GM23338 (cell line): Measurements from ENCODE around the gene CTRB1. TPM values are rescaled to one million over a fixed set of nuclear protein-coding genes. Genes with fewer than 3 reads are reported as not detected.
"Not testable (repeated sequence)": the region's sequence is repeated elsewhere in the genome, so short reads cannot be mapped to it uniquely, and the experiment has no call there.

ENCODE experiments used
- ATAC-seq: fragments of 200-7000 bp; cut with Tn5 transposase; 3 replicates; pipeline ENCODE4 v1.9.1; 2020
- DNase-seq: peaks from one replicate; pipeline ENCODE4 v3.0.0-alpha.2; 2015; ENCODE audit warnings: low spot score
- H2AFZ ChIP-seq: fragments of 200-600 bp; sonication (generic); 2 replicates; pipeline ENCODE4 v1.8.0; 2016; ENCODE audit warnings: antibody characterized with exemption, mild to moderate bottlenecking, moderate library complexity
- H3F3A ChIP-seq: fragments of 200-600 bp; sonication (generic); replicated peaks from 2 replicates; pipeline ENCODE4 v1.8.0; 2017; ENCODE audit warnings: antibody characterized with exemption, mixed run types, low read depth
- H3K27ac ChIP-seq: fragments of 200-600 bp; sonication (generic); 2 replicates; pipeline ENCODE4 v1.6.1; 2016; ENCODE audit warnings: low read depth
- H3K27me3 ChIP-seq: fragments of 200-600 bp; sonication (generic); 2 replicates; pipeline ENCODE4 v1.8.0; 2016; ENCODE audit warnings: mild to moderate bottlenecking, mixed run types, moderate library complexity; ENCODE audit not compliant: insufficient read depth
- H3K36me3 ChIP-seq: fragments of 200-600 bp; sonication (generic); 2 replicates; pipeline ENCODE4 v1.8.0; 2016; ENCODE audit warnings: mild to moderate bottlenecking; ENCODE audit not compliant: insufficient read depth
- H3K4me1 ChIP-seq: fragments of 200-600 bp; sonication (generic); 2 replicates; pipeline ENCODE4 v1.8.0; 2016; ENCODE audit warnings: mild to moderate bottlenecking, moderate library complexity; ENCODE audit not compliant: insufficient read depth
- H3K4me2 ChIP-seq: fragments of 200-600 bp; sonication (generic); 2 replicates; pipeline ENCODE4 v1.7.1; 2017; ENCODE audit warnings: mixed run types
- H3K4me3 ChIP-seq: fragments of 200-600 bp; sonication (generic); 2 replicates; pipeline ENCODE4 v1.6.1; 2016; ENCODE audit warnings: mixed run types
- H3K79me2 ChIP-seq: fragments of 200-600 bp; sonication (generic); replicated peaks from 2 replicates; pipeline ENCODE4 v1.8.0; 2017; ENCODE audit warnings: mild to moderate bottlenecking; ENCODE audit not compliant: insufficient read depth
- H3K9me2 ChIP-seq: fragments of 200-600 bp; sonication (generic); 2 replicates; pipeline ENCODE4 v1.8.0; 2017; ENCODE audit not compliant: insufficient read depth
- H4K20me1 ChIP-seq: fragments of 200-600 bp; sonication (generic); replicated peaks from 2 replicates; pipeline ENCODE4 v1.8.0; 2017; ENCODE audit warnings: mild to moderate bottlenecking; ENCODE audit not compliant: insufficient read depth
- H3K27ac Mint-ChIP-seq: 2 replicates; pipeline ENCODE4 v1.8.0; 2020; ENCODE audit warnings: inconsistent platforms, mild to moderate bottlenecking, moderate library complexity, mixed read lengths
- H3K27me3 Mint-ChIP-seq: 3 replicates; pipeline ENCODE4 v1.8.0; 2022; ENCODE audit warnings: low read depth, mild to moderate bottlenecking, moderate library complexity, mixed read lengths, inconsistent platforms; ENCODE audit not compliant: insufficient read depth, poor library complexity
- H3K36me3 Mint-ChIP-seq: 3 replicates; pipeline ENCODE4 v1.8.0; 2021; ENCODE audit warnings: low read depth, mild to moderate bottlenecking, inconsistent platforms, moderate library complexity, mixed read lengths
- H3K4me1 Mint-ChIP-seq: 3 replicates; pipeline ENCODE4 v1.8.0; 2020; ENCODE audit warnings: mild to moderate bottlenecking, inconsistent platforms, mixed read lengths
- H3K4me3 Mint-ChIP-seq: 3 replicates; pipeline ENCODE4 v1.8.0; 2021; ENCODE audit warnings: moderate library complexity, mild to moderate bottlenecking, inconsistent platforms, mixed read lengths
- H3K9me3 Mint-ChIP-seq: 3 replicates; pipeline ENCODE4 v1.8.0; 2020; ENCODE audit warnings: moderate library complexity, mild to moderate bottlenecking, inconsistent platforms, mixed read lengths
- CREB1 ChIP-seq: fragments of 250-450 bp; sonication (Bioruptor Pico); IDR thresholded peaks from 2 replicates; pipeline ENCODE4 v1.5.0; 2020; ENCODE audit warnings: low read depth, mild to moderate bottlenecking, moderate library complexity
- ETS1 ChIP-seq: IDR thresholded peaks from 2 replicates; pipeline ENCODE4 v1.6.1; 2016; ENCODE audit warnings: antibody characterized with exemption
- STAT1 ChIP-seq: IDR thresholded peaks from one replicate; pipeline ENCODE4 v1.6.1; 2016; ENCODE audit warnings: antibody characterized with exemption; ENCODE audit not compliant: unreplicated experiment
- polyA plus RNA-seq: library from polyadenylated mRNA; unstranded; fragments of >200 nt; fragmentation: Nextera tagmentation; extraction: Ambion mirVana; gene quantifications from 2 replicates; pipeline ENCODE4 v1.2.1, GENCODE V29; 2016
- total RNA-seq: library from RNA; depleted of rRNA; stranded (reverse); fragments of >200 nt; shearing (Covaris generic); gene quantifications from 2 replicates; pipeline ENCODE4 v1.2.3, GENCODE V29; 2014

Gene CTRB1
- total and polyA plus RNA-seq, 2 experiments from 2014 or later, result not detected

GRCh38 chr16:75204905-75205304, 13.9 kb upstream of the CTRB1 start:
- not testable (repeated sequence) for H3K4me3 Mint-ChIP-seq, DNase-seq, H4K20me1 ChIP-seq, H3K27ac ChIP-seq, ATAC-seq, H3K27me3 Mint-ChIP-seq, H3K36me3 Mint-ChIP-seq, H2AFZ ChIP-seq, H3F3A ChIP-seq, H3K4me1 ChIP-seq, H3K27ac Mint-ChIP-seq, H3K9me2 ChIP-seq, H3K4me2 ChIP-seq, H3K9me3 Mint-ChIP-seq, H3K27me3 ChIP-seq, H3K36me3 ChIP-seq, H3K4me3 ChIP-seq, H3K79me2 ChIP-seq
- peaks cover 12% of the 10 kb centered on the region; the same call in 2 of the 3 replicates for H3K4me1 Mint-ChIP-seq

DNA sequence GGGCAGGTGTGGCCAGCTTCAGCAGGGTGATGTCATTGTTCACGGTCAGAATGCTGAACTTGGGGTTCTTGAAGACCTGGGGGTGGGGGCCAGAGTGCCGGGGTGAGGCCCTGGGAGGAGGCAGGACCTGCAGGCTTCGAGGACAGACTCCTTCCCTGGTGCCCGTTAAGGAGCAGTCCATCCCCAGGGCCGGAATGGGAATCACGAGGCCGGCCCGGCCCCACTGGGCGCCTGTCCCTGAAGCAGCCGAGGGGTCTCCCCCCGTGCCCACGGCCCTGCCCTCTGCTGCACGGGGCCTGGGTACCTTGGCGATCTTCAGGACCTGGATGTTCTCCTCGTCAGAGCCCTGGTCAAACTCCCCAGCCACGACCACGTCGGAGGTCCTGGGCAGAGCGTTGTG, 13.3 kb upstream of the CTRB1 start:
- H3K36me3 ChIP-seq, H3K9me2 ChIP-seq, DNase-seq, H3K27ac Mint-ChIP-seq, H4K20me1 ChIP-seq, H3K27me3 ChIP-seq, H3K36me3 Mint-ChIP-seq, H3K4me1 ChIP-seq, H3K9me3 Mint-ChIP-seq, H3K27me3 Mint-ChIP-seq, H3K79me2 ChIP-seq, ATAC-seq, H3F3A ChIP-seq, H3K4me3 Mint-ChIP-seq, H3K4me2 ChIP-seq, H3K27ac ChIP-seq, H2AFZ ChIP-seq, H3K4me3 ChIP-seq: not testable (repeated sequence)
- peaks cover 12% of the 10 kb centered on the region; the same call in 2 of the 3 replicates for H3K4me1 Mint-ChIP-seq

- H2AFZ ChIP-seq, result peak overlapping the region; percentile 28; the same call in 1 of the 2 replicates
- not testable (repeated sequence) for H3K4me1 ChIP-seq, H3K36me3 ChIP-seq, H3K27ac Mint-ChIP-seq, H3K36me3 Mint-ChIP-seq, H4K20me1 ChIP-seq, H3K4me3 Mint-ChIP-seq, H3K4me2 ChIP-seq, H3F3A ChIP-seq, H3K27ac ChIP-seq, H3K27me3 ChIP-seq, H3K79me2 ChIP-seq, DNase-seq, H3K9me3 Mint-ChIP-seq, H3K9me2 ChIP-seq, H3K27me3 Mint-ChIP-seq, H3K4me3 ChIP-seq, ATAC-seq
- H3K4me1 Mint-ChIP-seq, result peaks cover 12% of the 10 kb centered on the region; the same call in 2 of the 3 replicates
These were observed 12.6 kb upstream of the CTRB1 start for GRCh38 chr16:75205961-75206748.

DNA sequence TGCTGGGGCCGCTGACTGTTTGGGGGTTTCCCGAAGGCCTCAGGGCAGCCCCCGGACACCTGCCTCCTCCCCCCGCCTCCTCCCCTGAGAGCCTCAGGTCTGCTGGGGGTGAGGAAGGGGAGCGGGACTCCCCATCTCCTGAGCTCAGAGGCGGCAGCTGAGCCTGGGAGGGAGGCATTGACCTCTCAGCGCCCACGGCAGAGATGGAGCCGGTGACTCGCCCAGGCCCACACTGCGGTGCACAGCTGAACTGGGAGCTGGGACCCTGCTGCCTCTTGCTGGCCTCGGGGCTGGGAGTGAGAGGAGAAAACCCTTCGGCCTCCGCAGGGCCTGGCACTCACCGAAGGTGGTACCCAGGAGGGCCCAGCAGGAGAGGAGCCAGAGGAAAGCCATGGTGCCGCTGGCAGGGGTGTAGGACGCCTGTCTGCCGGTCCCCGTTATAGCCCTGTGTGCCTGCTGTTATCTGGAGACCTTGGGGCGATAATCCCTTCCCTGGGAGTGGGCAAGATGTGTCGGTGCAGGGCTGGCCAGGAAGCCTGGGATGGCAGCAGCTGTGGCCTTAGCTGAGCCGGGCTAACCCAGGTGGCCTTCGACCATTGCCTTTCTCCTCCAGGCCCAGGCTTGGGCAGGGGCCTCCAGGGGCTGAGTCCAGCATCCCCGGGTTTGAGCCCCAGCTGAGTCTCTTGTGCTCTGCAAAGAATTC, 11.9 kb upstream of the CTRB1 start, which contains the start of gene CTRB2:
CTRB2 (minus strand) TSS at position 413 of the 703 bp plus-strand sequence; CDS start at position 393, 20 bp downstream.
- Histone ChIP-seq H3K9me2 (no peaks in the 10 kb centered on the region), H3K27ac (no peak within 1 kb of the TSS), H3K4me2 (no peak within 1 kb of the TSS), H4K20me1 (0 out of 2 replicates have a peak, but pooled peaks cover 3% of the 10 kb centered on the region), H3K36me3 (no peaks in the 10 kb centered on the region), H3K4me1 (no peaks in the 10 kb centered on the region), H2AFZ (peak within 1 kb of the TSS; percentile 28; the same call in 1 of the 2 replicates), H3K79me2 (no peaks in the 10 kb centered on the region), H3K27me3 (no peaks in the 10 kb centered on the region), H3K4me3 (no peak within 1 kb of the TSS), H3F3A (0 out of 2 replicates have a peak, but pooled peaks cover 3% of the 10 kb centered on the region)
- Mint-ChIP-seq H3K9me3 (no peaks in the 10 kb centered on the region), H3K4me3 (no peak within 1 kb of the TSS), H3K36me3 (no peaks in the 10 kb centered on the region), H3K4me1 (peaks cover 12% of the 10 kb centered on the region; the same call in 2 of the 3 replicates), H3K27me3 (peaks cover 10% of the 10 kb centered on the region), H3K27ac (no peak within 1 kb of the TSS)
- ATAC-seq (no peak), DNase-seq (no peak)
- TF ChIP-seq CREB1 (CRISPR knock-in tag), result no peak
- TF ChIP-seq STAT1, result no peak
- TF ChIP-seq ETS1, result no peak
